Measurements from ENCODE around the gene MRPL33. TPM values are rescaled to one million over a fixed set of nuclear protein-coding genes. Genes with fewer than 3 reads are reported as not detected.

MRPL33 gene
- total and polyA plus RNA-seq, 2 of the 13 experiments (the other 11 are each of a cell fraction or from before 2014, with no cell fraction given): 69.7 to 218 TPM

- TF ChIP-seq ZNF816 (CRISPR knock-in tag; IDR thresholded peaks at IDR 0.05; ENCODE audit: borderline replicate concordance): no peak
- TF ChIP-seq ZNF441 (CRISPR knock-in tag; IDR thresholded peaks at IDR 0.05; ENCODE audit: borderline replicate concordance): peak; percentile 22
- peak; percentile 71; the same call in 1 of the 2 replicates for TF ChIP-seq MTA1 (CRISPR knock-in tag; IDR thresholded peaks at IDR 0.05; ENCODE audit: borderline replicate concordance)
- TF ChIP-seq, protein P1, sequence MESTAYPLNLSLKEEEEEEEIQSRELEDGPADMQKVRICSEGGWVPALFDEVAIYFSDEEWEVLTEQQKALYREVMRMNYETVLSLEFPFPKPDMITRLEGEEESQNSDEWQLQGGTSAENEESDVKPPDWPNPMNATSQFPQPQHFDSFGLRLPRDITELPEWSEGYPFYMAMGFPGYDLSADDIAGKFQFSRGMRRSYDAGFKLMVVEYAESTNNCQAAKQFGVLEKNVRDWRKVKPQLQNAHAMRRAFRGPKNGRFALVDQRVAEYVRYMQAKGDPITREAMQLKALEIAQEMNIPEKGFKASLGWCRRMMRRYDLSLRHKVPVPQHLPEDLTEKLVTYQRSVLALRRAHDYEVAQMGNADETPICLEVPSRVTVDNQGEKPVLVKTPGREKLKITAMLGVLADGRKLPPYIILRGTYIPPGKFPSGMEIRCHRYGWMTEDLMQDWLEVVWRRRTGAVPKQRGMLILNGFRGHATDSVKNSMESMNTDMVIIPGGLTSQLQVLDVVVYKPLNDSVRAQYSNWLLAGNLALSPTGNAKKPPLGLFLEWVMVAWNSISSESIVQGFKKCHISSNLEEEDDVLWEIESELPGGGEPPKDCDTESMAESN (CRISPR knock-in tag; conservative IDR thresholded peaks at IDR 0.05): no peak; the same call in 1 of the 2 replicates
- TF ChIP-seq ZNF232 (CRISPR knock-in tag; IDR thresholded peaks at IDR 0.05; ENCODE audit: borderline replicate concordance): peak; percentile 19; the same call in 1 of the 2 replicates
- no peak; the same call in 1 of the 2 replicates for TF ChIP-seq ZNF350 (CRISPR knock-in tag; IDR thresholded peaks at IDR 0.05; ENCODE audit: borderline replicate concordance, low read depth)
- TF ChIP-seq ZNF331 (CRISPR knock-in tag; IDR thresholded peaks at IDR 0.05): peak; percentile 14; the same call in 1 of the 2 replicates
- TF ChIP-seq NFKBIZ (CRISPR knock-in tag; IDR thresholded peaks at IDR 0.05): no peak; the same call in 1 of the 2 replicates
- TF ChIP-seq EED (CRISPR knock-in tag; IDR thresholded peaks at IDR 0.05): 0 out of 2 replicates have a peak, but pooled peaks have one; percentile 48
- peak; percentile 78; the same call in 1 of the 2 replicates for TF ChIP-seq ZSCAN31 (CRISPR knock-in tag; IDR thresholded peaks at IDR 0.05; ENCODE audit: low read depth)
- TF ChIP-seq NCOA1 (CRISPR knock-in tag; IDR thresholded peaks at IDR 0.05): no peak
- no peak for TF ChIP-seq AHR (CRISPR knock-in tag; IDR thresholded peaks at IDR 0.05)
- TF ChIP-seq U2AF2 (IDR thresholded peaks at IDR 0.05; ENCODE audit: low read depth, low read length): no peak
- TF ChIP-seq ZSCAN22 (CRISPR knock-in tag; IDR thresholded peaks at IDR 0.05): no peak
- TF ChIP-seq ZMYM3 (CRISPR knock-in tag; IDR thresholded peaks at IDR 0.05): peak; percentile 91
- TF ChIP-seq GABPA (IDR thresholded peaks at IDR 0.05; ENCODE audit: low read depth, low read length): no peak
- TF ChIP-seq GABPA (CRISPR knock-in tag; IDR thresholded peaks at IDR 0.05; ENCODE audit: low read depth): peak; percentile 77
- TF ChIP-seq SNAPC2 (CRISPR knock-in tag; IDR thresholded peaks at IDR 0.05): peak; percentile 47; the same call in 1 of the 2 replicates
- TF ChIP-seq MAFK (conservative IDR thresholded peaks at IDR 0.05 in 1 of 2, IDR thresholded peaks at IDR 0.05 in 1 of 2; ENCODE audit: low read length in 2 of 2): no peak
- no peak for TF ChIP-seq ZC3H13 (CRISPR knock-in tag; IDR thresholded peaks at IDR 0.05)
- TF ChIP-seq, protein P2, sequence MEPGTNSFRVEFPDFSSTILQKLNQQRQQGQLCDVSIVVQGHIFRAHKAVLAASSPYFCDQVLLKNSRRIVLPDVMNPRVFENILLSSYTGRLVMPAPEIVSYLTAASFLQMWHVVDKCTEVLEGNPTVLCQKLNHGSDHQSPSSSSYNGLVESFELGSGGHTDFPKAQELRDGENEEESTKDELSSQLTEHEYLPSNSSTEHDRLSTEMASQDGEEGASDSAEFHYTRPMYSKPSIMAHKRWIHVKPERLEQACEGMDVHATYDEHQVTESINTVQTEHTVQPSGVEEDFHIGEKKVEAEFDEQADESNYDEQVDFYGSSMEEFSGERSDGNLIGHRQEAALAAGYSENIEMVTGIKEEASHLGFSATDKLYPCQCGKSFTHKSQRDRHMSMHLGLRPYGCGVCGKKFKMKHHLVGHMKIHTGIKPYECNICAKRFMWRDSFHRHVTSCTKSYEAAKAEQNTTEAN (CRISPR knock-in tag; conservative IDR thresholded peaks at IDR 0.05): peak; percentile 65; the same call in 1 of the 2 replicates
- TF ChIP-seq ZNF749 (CRISPR knock-in tag; IDR thresholded peaks at IDR 0.05; ENCODE audit: borderline replicate concordance): no peak
- TF ChIP-seq ZNF136 (CRISPR knock-in tag; IDR thresholded peaks at IDR 0.05; ENCODE audit: low read depth): no peak
- TF ChIP-seq ZNF333 (CRISPR knock-in tag; IDR thresholded peaks at IDR 0.05; ENCODE audit: borderline replicate concordance): no peak
- TF ChIP-seq ONECUT2 (CRISPR knock-in tag; IDR thresholded peaks at IDR 0.05): no peak
- TF ChIP-seq CBFB (CRISPR knock-in tag; IDR thresholded peaks at IDR 0.05): no peak
- peak; percentile 25; the same call in 1 of the 2 replicates for TF ChIP-seq ZNF777 (CRISPR knock-in tag; IDR thresholded peaks at IDR 0.05)
- TF ChIP-seq ZNF550 (CRISPR knock-in tag; IDR thresholded peaks at IDR 0.05; ENCODE audit: borderline replicate concordance): no peak
- no peak for TF ChIP-seq MATR3 (CRISPR knock-in tag; IDR thresholded peaks at IDR 0.05)
These were observed 33.7 kb upstream of the MRPL33 start (continued) for GRCh38 chr2:27737676-27738348.
